KOPT-K1 (cell line): ENCODE results near the gene SHH.
"Not testable (repeated sequence)": the region's sequence is repeated elsewhere in the genome, so short reads cannot be mapped to it uniquely, and the experiment has no call there.

Experiments
- H3K27ac ChIP-seq: fragments of 200-600 bp; sonication (generic); 2 replicates; pipeline ENCODE4 v1.5.1; 2016; ENCODE audit warnings: antibody characterized with exemption, mild to moderate bottlenecking, low read depth, low read length; ENCODE audit not compliant: poor library complexity, severe bottlenecking
- H3K36me3 ChIP-seq: fragments of 200-600 bp; sonication (generic); 2 replicates; pipeline ENCODE4 v1.5.1; 2017; ENCODE audit warnings: antibody characterized with exemption, mild to moderate bottlenecking, low read length, moderate library complexity; ENCODE audit not compliant: insufficient read depth
- H3K9me3 ChIP-seq: fragments of 200-600 bp; sonication (generic); 2 replicates; pipeline ENCODE4 v1.5.1; 2017; ENCODE audit warnings: antibody characterized with exemption, low read length, mild to moderate bottlenecking; ENCODE audit not compliant: insufficient read depth, poor library complexity, severe bottlenecking

SHH gene

DNA sequence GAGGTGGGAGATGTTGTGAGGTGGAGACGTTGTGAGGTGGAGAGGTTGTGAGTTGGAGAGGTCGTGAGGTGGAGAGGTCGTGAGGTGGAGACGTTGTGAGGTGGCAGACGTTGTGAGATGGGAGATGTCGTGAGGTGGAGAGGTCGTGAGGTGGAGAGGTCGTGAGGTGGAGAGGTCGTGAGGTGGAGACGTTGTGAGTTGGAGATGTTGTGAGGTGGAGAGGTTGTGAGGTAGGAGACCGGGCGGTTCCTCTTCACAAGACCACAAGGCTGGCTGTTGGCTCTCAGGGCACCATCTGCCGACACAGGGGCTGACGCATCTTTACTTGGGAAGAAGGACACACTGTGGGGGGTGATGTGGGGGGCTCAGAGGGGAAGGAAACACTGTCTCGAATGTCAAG, 34.7 kb upstream of the SHH start:
- H3K36me3 ChIP-seq: no peaks in the 10 kb centered on the region
- H3K27ac ChIP-seq: no peak overlapping the region
- H3K9me3 ChIP-seq: no peaks in the 10 kb centered on the region

GRCh38 chr7:155846156-155846555, 33.9 kb upstream of the SHH start:
- no peak overlapping the region for H3K27ac ChIP-seq
- no peaks in the 10 kb centered on the region for H3K9me3 ChIP-seq

DNA sequence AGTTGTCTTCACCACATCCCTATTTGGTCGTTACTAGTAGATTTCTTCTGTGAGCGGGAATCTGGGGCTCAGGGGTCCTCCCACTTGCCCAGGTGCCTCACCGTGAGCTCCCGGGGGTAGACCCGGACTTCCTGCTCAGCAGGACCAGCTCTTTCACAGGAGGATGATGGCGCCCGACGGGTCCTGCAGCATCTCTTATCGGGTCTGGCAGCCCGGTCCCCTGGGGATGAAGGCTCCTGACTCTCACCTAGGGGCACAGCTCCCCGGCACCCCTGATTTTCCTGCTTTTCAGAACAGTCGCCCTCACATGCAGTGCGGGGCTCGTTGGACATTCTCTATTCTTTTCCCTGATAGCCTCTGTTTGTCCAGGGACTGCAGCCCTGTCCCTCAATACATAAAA, 33.0 kb upstream of the SHH start:
- Histone ChIP-seq H3K9me3 (no peaks in the 10 kb centered on the region), H3K36me3 (no peaks in the 10 kb centered on the region), H3K27ac (no peak overlapping the region)

More at GRCh38 chr7:155846156-155846555, 33.9 kb upstream of the SHH start:
- no peaks in the 10 kb centered on the region for H3K36me3 ChIP-seq

GRCh38 chr7:155844526-155844925, 32.3 kb upstream of the SHH start:
- H3K9me3 ChIP-seq: no peaks in the 10 kb centered on the region
- H3K36me3 ChIP-seq: no peaks in the 10 kb centered on the region
- H3K27ac ChIP-seq: no peak overlapping the region

DNA sequence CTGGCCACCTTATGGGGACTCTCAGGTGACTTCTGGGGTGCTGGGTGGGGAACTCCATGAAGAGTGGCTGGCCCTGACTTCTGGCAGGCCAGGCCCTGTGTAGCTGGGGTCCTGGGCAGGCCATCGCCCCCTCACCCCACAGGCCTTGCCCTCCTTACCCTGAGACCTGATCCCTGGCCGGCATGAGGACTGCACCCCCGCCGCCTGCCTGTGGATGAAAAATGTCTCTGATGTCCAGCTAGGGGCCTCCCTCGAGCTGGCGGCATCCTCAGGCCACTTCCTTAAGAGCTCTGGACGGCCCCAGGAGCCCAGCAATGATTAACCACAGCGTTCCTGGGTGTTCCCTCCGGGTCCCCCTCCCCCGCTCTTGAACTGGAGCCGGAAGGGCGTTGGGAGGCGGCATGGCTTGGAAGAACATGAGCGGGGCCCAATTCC, 31.8 kb upstream of the SHH start:
- Histone ChIP-seq H3K36me3 (no peaks in the 10 kb centered on the region), H3K9me3 (no peaks in the 10 kb centered on the region), H3K27ac (no peak overlapping the region)

- Histone ChIP-seq H3K27ac (no peak overlapping the region), H3K36me3 (no peaks in the 10 kb centered on the region), H3K9me3 (no peaks in the 10 kb centered on the region)
These were observed 31.3 kb upstream of the SHH start for GRCh38 chr7:155843426-155844018.

GRCh38 chr7:155842496-155843265, 30.4 kb upstream of the SHH start:
- H3K36me3 ChIP-seq: no peaks in the 10 kb centered on the region
- H3K27ac ChIP-seq: no peak overlapping the region
- no peaks in the 10 kb centered on the region for H3K9me3 ChIP-seq

DNA sequence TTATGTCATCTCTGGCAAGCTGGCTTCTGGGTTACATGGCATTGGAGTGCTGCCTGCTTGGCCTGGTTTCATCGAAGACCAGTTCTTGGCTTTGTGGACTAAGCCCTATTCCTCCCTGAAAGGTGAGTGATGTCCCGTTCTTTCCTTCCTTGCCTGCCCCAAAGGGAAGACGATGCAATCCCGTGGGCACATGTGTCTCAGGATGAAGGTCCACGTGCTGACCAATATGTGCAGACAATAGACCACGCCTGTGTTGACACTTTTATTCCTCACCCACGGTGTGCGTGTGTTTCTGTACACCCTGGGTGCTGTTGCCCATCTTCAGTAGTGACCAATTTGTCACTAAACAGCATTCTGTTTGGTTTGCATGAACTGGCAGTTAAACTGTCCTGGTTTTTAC, 28.6 kb upstream of the SHH start:
- H3K9me3 ChIP-seq: no peaks in the 10 kb centered on the region
- H3K27ac ChIP-seq: no peak overlapping the region
- H3K36me3 ChIP-seq: no peaks in the 10 kb centered on the region

DNA sequence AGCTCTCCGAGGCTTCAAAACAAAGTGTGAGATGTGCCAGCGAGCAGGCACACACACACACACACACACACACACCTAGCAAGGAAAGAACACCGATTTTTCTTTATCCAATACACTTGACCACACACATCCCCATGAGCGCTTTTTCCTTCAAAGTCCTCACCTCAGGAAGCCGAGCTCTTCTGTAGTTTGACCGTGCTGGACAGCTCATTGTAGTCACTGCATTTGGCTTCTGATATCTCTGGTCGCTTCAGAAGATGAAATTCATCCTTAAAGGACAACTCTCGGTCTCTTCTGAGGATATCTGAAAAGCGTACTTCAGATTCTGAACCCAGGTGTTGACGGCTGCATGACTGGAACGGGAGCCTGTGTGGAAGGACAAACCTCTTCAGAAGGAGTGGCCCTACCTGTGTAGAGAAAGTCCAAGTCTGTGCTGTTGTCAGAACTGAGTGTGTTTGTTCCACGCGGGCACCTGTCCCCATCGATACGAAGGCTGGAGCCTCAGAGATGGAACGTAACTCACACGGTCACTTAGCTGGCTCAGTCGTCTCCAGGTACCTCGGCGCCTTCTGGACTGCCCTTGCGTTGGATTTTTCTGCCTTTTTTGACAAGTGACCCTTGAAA, 28.1 kb upstream of the SHH start:
- Histone ChIP-seq H3K9me3 (no peaks in the 10 kb centered on the region), H3K36me3 (no peaks in the 10 kb centered on the region)

GRCh38 chr7:155839461-155839860, 27.2 kb upstream of the SHH start:
- H3K27ac ChIP-seq: no peak overlapping the region
- no peaks in the 10 kb centered on the region for H3K36me3 ChIP-seq
- no peaks in the 10 kb centered on the region for H3K9me3 ChIP-seq

More for the DNA sequence above, 28.1 kb upstream of the SHH start:
- no peak overlapping the region for H3K27ac ChIP-seq

DNA sequence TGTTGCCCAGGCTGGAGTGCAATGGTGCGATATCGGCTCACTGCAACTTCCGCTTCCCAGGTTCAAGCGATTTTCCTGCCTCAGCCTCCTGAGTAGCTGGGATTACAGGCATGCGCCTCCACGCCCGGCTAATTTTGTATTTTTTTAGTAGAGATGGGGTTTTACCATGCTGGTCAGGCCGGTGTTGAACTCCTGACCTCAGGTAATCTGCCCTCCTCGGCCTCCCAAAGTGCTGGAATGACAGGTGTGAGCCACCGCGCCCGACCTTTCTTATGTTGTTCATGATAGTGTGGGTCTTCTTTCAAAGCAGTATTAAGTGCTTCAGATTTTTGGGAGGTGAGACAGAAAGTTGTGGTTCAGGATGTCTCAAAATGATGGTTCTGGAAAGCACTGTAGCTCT, 26.0 kb upstream of the SHH start:
- not testable (repeated sequence) for H3K27ac ChIP-seq, H3K36me3 ChIP-seq, H3K9me3 ChIP-seq

DNA sequence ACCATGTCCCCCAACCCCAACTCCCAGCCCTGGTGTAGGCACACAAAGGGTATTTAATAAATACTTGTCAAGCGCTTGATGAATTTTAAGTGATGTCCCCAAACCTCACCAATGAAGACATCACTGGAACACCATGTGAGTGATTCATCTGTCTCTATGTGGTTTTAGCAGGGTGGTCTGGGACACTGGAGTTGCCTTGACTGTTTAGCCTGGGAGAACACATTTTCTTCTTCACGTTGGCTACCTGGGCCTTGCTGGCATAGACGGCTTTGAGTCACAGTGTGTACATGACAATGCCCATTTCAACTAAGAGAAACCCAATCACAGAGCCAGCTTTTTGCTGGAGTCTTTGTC, 24.8 kb upstream of the SHH start:
- no peaks in the 10 kb centered on the region for H3K9me3 ChIP-seq
- H3K36me3 ChIP-seq: no peaks in the 10 kb centered on the region
- no peak overlapping the region for H3K27ac ChIP-seq

DNA sequence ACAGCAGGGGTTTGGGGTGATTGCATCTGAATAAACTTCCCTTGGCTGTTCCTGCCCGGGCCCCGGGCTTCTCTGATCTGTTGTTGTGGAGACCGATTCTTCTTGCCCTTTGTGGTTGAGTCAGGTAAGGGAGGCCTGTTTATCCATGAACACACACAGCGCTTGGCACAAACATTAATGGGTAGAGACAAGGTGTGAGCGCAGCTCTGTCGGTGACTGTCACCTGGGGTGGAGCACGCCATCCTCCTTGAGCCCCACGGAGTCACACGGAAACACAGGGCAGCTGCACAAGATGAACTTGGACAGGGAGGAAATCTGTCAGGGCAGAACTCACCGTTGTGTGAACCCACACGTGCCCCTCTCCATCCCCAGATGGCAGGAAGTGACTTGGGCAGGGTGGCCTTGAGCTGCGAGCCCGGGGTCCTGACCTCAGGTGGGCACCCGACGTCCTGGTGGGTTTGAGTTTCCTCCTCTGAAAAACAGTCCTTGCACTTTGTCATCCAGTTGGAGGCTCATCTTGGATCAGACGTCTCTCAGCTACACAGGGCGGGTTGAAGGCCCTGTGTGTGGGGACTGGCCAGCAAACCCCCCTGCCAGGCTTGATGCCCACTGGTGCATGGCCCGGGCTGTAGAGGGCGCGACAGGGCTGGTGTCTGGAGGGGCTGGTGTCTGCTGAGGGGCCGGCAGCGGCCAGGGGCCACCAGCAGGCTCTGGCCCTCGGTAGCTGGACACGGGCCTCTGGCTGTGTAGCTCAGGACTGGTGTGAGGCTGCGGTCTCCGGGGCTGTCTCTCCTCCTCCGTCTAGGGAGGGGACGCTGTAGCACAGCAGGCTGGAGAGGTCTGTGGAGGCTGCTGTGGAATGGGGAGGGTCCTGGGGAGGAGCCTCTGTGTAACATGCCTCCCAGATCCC, 24.2 kb upstream of the SHH start:
- Histone ChIP-seq H3K9me3 (no peaks in the 10 kb centered on the region), H3K36me3 (no peaks in the 10 kb centered on the region), H3K27ac (no peak overlapping the region)

GRCh38 chr7:155835446-155836215, 23.4 kb upstream of the SHH start:
- no peaks in the 10 kb centered on the region for H3K9me3 ChIP-seq
- H3K36me3 ChIP-seq: no peaks in the 10 kb centered on the region
- H3K27ac ChIP-seq: no peak overlapping the region
